Activated CD4-positive, CD25-positive, alpha-beta regulatory T cell treated with anti-CD3 and anti-CD28 coated beads, Interleukin-2, amount 50 U/mL, for 72 hours (primary cell): ENCODE results near the gene EFCAB6.

Experiments used
- DNase-seq: peaks from one replicate; pipeline ENCODE4 v3.0.0; 2021

EFCAB6 gene

GRCh38 chr22:43812149-43812842 lies at the start of gene EFCAB6:
Gene EFCAB6, minus strand, starts transcription at chr22:43812305. Its CDS starts 29,987 bp downstream, at chr22:43782318.
- DNase-seq: peak; percentile 88

GRCh38 chr22:43861529-43861928 lies 49.4 kb upstream of the EFCAB6 start:
- no peak for DNase-seq

- DNase-seq: no peak
Observed at GRCh38 chr22:43860831-43861230, 48.7 kb upstream of the EFCAB6 start.

GRCh38 chr22:43860126-43860525 lies 48.0 kb upstream of the EFCAB6 start:
- no peak for DNase-seq

- no peak for DNase-seq
Observed at GRCh38 chr22:43859621-43860020, 47.5 kb upstream of the EFCAB6 start.

- no peak for DNase-seq
Observed at GRCh38 chr22:43859176-43859575, 47.1 kb upstream of the EFCAB6 start.

GRCh38 chr22:43858156-43858895 lies 46.2 kb upstream of the EFCAB6 start:
- DNase-seq: no peak

- no peak for DNase-seq
Observed at GRCh38 chr22:43857367-43857766, 45.3 kb upstream of the EFCAB6 start.

- DNase-seq: no peak
Observed at GRCh38 chr22:43855431-43855830, 43.3 kb upstream of the EFCAB6 start.

- DNase-seq: no peak
Observed at GRCh38 chr22:43854786-43855271, 42.7 kb upstream of the EFCAB6 start.

GRCh38 chr22:43854121-43854785 lies 42.1 kb upstream of the EFCAB6 start:
- no peak for DNase-seq

GRCh38 chr22:43853328-43853931 lies 41.3 kb upstream of the EFCAB6 start:
- DNase-seq: no peak

GRCh38 chr22:43852573-43853327 lies 40.6 kb upstream of the EFCAB6 start:
- DNase-seq: no peak

GRCh38 chr22:43851979-43852307 lies 39.8 kb upstream of the EFCAB6 start:
- DNase-seq: no peak

GRCh38 chr22:43851058-43851978 lies 39.2 kb upstream of the EFCAB6 start:
- no peak for DNase-seq

- DNase-seq: no peak
Observed at GRCh38 chr22:43850529-43850928, 38.4 kb upstream of the EFCAB6 start.

GRCh38 chr22:43849731-43850130 lies 37.6 kb upstream of the EFCAB6 start:
- DNase-seq: no peak

- no peak for DNase-seq
Observed at GRCh38 chr22:43848366-43849171, 36.5 kb upstream of the EFCAB6 start.

GRCh38 chr22:43847376-43848289 lies 35.5 kb upstream of the EFCAB6 start:
- DNase-seq: no peak

- DNase-seq: no peak
Observed at GRCh38 chr22:43846966-43847365, 34.9 kb upstream of the EFCAB6 start.
